HepG2 (cell line): Measurements from ENCODE around the gene VDR. TPM values are rescaled to one million over a fixed set of nuclear protein-coding genes. Genes with fewer than 3 reads are reported as not detected.

Source experiments
- ATF4 ChIP-seq, 2 experiments: fragments of 450-650 bp in 1 of 2; sonication (generic) in 1 of 2; formaldehyde crosslinking; IDR thresholded peaks; 2 replicates each; pipeline versions ENCODE4 v1.5.0 to v1.8.0; 2020 to 2022; ENCODE audit warnings: mild to moderate bottlenecking in 1 of 2, missing genetic modification reagents in 1 of 2
- BATF2 ChIP-seq: sonication (generic); formaldehyde crosslinking; IDR thresholded peaks from 2 replicates; pipeline ENCODE4 v1.8.0; 2022; ENCODE audit warnings: mild to moderate bottlenecking, missing genetic modification reagents, moderate library complexity
- CENPT ChIP-seq: sonication (generic); formaldehyde crosslinking; IDR thresholded peaks from 2 replicates; pipeline ENCODE4 v1.8.0; 2022; ENCODE audit warnings: low read depth, mild to moderate bottlenecking, moderate library complexity, missing genetic modification reagents
- GLMP ChIP-seq: sonication (generic); formaldehyde crosslinking; IDR thresholded peaks from 2 replicates; pipeline ENCODE4 v1.9.0; 2021; ENCODE audit warnings: missing genetic modification reagents, mild to moderate bottlenecking, borderline replicate concordance
- HNF1A ChIP-seq, 2 experiments: sonication (generic) in 1 of 2; formaldehyde crosslinking in 1 of 2; IDR thresholded peaks; 2 replicates each; pipeline versions ENCODE4 v1.4.0 to v1.6.1; 2016 to 2020; ENCODE audit warnings: borderline replicate concordance in 1 of 2, low read depth in 1 of 2, mild to moderate bottlenecking in 1 of 2, missing genetic modification reagents in 1 of 2
- HNF4A ChIP-seq: sonication (generic); formaldehyde crosslinking; IDR thresholded peaks from 2 replicates; pipeline ENCODE4 v1.4.0; 2020; ENCODE audit warnings: missing genetic modification reagents
- ISL2 ChIP-seq: sonication (generic); formaldehyde crosslinking; IDR thresholded peaks from 2 replicates; pipeline ENCODE4 v1.5.0; 2020; ENCODE audit warnings: missing genetic modification reagents
- MED1 ChIP-seq: sonication (generic); formaldehyde crosslinking; IDR thresholded peaks from 2 replicates; pipeline ENCODE4 v1.4.0; 2020; ENCODE audit warnings: missing genetic modification reagents
- MIXL1 ChIP-seq: IDR thresholded peaks from 2 replicates; pipeline ENCODE4 v1.6.1; 2016
- MTA1 ChIP-seq: sonication (generic); formaldehyde crosslinking; IDR thresholded peaks from 2 replicates; pipeline ENCODE4 v1.4.0; 2020; ENCODE audit warnings: missing genetic modification reagents, mild to moderate bottlenecking, borderline replicate concordance
- PATZ1 ChIP-seq: sonication (generic); formaldehyde crosslinking; IDR thresholded peaks from 2 replicates; pipeline ENCODE4 v1.4.0; 2020; ENCODE audit warnings: missing genetic modification reagents
- PLRG1 ChIP-seq: fragments of 450-650 bp; conservative IDR thresholded peaks from 2 replicates; pipeline ENCODE4 v1.6.1; 2016
- PREB ChIP-seq: sonication (generic); formaldehyde crosslinking; IDR thresholded peaks from 2 replicates; pipeline ENCODE4 v1.4.0; 2020; ENCODE audit warnings: missing genetic modification reagents
- RAD21 ChIP-seq: fragments of 450-650 bp; formaldehyde crosslinking; IDR thresholded peaks from 2 replicates; pipeline ENCODE4 v1.5.0; 2020; ENCODE audit warnings: mild to moderate bottlenecking
- SNAI1 ChIP-seq: sonication (generic); formaldehyde crosslinking; IDR thresholded peaks from 2 replicates; pipeline ENCODE4 v1.5.0; 2020; ENCODE audit warnings: mild to moderate bottlenecking, missing genetic modification reagents, borderline replicate concordance
- YEATS2 ChIP-seq: sonication (generic); formaldehyde crosslinking; IDR thresholded peaks from 2 replicates; pipeline ENCODE4 v1.4.0; 2020; ENCODE audit warnings: missing genetic modification reagents, borderline replicate concordance
- ZNF143 ChIP-seq: sonication (generic); formaldehyde crosslinking; IDR thresholded peaks from 2 replicates; pipeline ENCODE4 v1.4.0; 2020; ENCODE audit warnings: missing genetic modification reagents
- ZNF530 ChIP-seq: sonication (generic); formaldehyde crosslinking; IDR thresholded peaks from 2 replicates; pipeline ENCODE4 v1.5.0; 2020; ENCODE audit warnings: low read depth, mild to moderate bottlenecking, missing genetic modification reagents
- ZNF556 ChIP-seq: sonication (generic); formaldehyde crosslinking; IDR thresholded peaks from 2 replicates; pipeline ENCODE4 v1.4.0; 2020; ENCODE audit warnings: mild to moderate bottlenecking, missing genetic modification reagents, borderline replicate concordance
- ZNF670 ChIP-seq: sonication (generic); formaldehyde crosslinking; IDR thresholded peaks from 2 replicates; pipeline ENCODE4 v1.8.0; 2022; ENCODE audit warnings: mild to moderate bottlenecking, missing genetic modification reagents, borderline replicate concordance
- ZSCAN20 ChIP-seq: sonication (generic); formaldehyde crosslinking; IDR thresholded peaks from 2 replicates; pipeline ENCODE4 v1.4.0; 2020; ENCODE audit warnings: missing genetic modification reagents, mild to moderate bottlenecking, borderline replicate concordance
- polyA plus RNA-seq, 8 experiments: library from polyadenylated mRNA; depleted of rRNA in 3 of 8; stranded (reverse) in 7 of 8; unstranded in 1 of 8; fragments of >200 nt; fragmentation: Illumina TruSeq in 4 of 8; extraction: Trizol in 4 of 8; gene quantifications; 2 replicates each; pipeline versions ENCODE4 v1.2.1 to v1.2.3, GENCODE V29; 2011 to 2016; ENCODE audit warnings: low read depth in 4 of 8, missing spikeins in 1 of 8, mixed read lengths in 1 of 8; ENCODE audit not compliant: insufficient read depth in 1 of 8
- total RNA-seq, 5 experiments: library from RNA; depleted of rRNA; stranded (reverse); fragments of >200 nt; fragmentation: Illumina TruSeq; extraction: Trizol; gene quantifications; 2 replicates each; pipeline ENCODE4 v1.2.3, GENCODE V29; 2016; ENCODE audit warnings: low read depth in 1 of 5

VDR gene
- total and polyA plus RNA-seq, 2 of the 13 experiments (the other 11 are each of a cell fraction or from before 2014, with no cell fraction given) = 0.08 to 0.33 TPM

GRCh38 chr12:47797441-47797840 lies 107.4 kb downstream of the VDR start (continued):
- no peak for TF ChIP-seq BATF2 (CRISPR knock-in tag)
- peak; percentile 80 for TF ChIP-seq RAD21
- TF ChIP-seq ATF4 (CRISPR knock-in tag; IDR thresholded peaks at IDR 0.05) = no peak
- no peak for TF ChIP-seq CENPT (CRISPR knock-in tag)
- TF ChIP-seq PREB (CRISPR knock-in tag) = no peak
- TF ChIP-seq ZNF530 (CRISPR knock-in tag) = no peak
- TF ChIP-seq MIXL1 (CRISPR knock-in tag) = no peak
- no peak for TF ChIP-seq YEATS2 (CRISPR knock-in tag)
- TF ChIP-seq PLRG1 = no peak
- TF ChIP-seq ZNF556 (CRISPR knock-in tag) = no peak
- TF ChIP-seq ZNF143 (CRISPR knock-in tag) = no peak
- TF ChIP-seq SNAI1 (CRISPR knock-in tag) = no peak
- TF ChIP-seq MED1 (CRISPR knock-in tag) = no peak
- no peak for TF ChIP-seq MTA1 (CRISPR knock-in tag)
- TF ChIP-seq HNF4A = no peak
- no peak for TF ChIP-seq HNF1A (IDR thresholded peaks at IDR 0.05; ENCODE audit: low read depth)
- no peak for TF ChIP-seq HNF1A (CRISPR knock-in tag; IDR thresholded peaks at IDR 0.05; ENCODE audit: borderline replicate concordance)
- no peak for TF ChIP-seq ZSCAN20 (CRISPR knock-in tag)
- TF ChIP-seq PATZ1 (CRISPR knock-in tag) = no peak
- no peak for TF ChIP-seq ZNF670 (CRISPR knock-in tag)
- TF ChIP-seq ISL2 (CRISPR knock-in tag) = no peak
- no peak for TF ChIP-seq GLMP (CRISPR knock-in tag)
